GM12864 (cell line): Measurements from ENCODE around the gene TCERG1L.

ENCODE experiments used
- DNase-seq: peaks from one replicate; pipeline ENCODE4 v3.0.0-alpha.2; 2011; ENCODE audit warnings: low read depth
- H3K4me3 ChIP-seq: 2 replicates; pipeline ENCODE4 v1.5.1; 2011; ENCODE audit warnings: mild to moderate bottlenecking, low read depth, low read length, control low read depth
- TF ChIP-seq, protein P1 (sequence below): IDR thresholded peaks from 2 replicates; pipeline ENCODE4 v1.5.1; 2011; ENCODE audit warnings: low read depth, mild to moderate bottlenecking, moderate library complexity, low read length, control low read depth, inconsistent platforms; ENCODE audit errors: missing control alignments

The TCERG1L gene

DNA sequence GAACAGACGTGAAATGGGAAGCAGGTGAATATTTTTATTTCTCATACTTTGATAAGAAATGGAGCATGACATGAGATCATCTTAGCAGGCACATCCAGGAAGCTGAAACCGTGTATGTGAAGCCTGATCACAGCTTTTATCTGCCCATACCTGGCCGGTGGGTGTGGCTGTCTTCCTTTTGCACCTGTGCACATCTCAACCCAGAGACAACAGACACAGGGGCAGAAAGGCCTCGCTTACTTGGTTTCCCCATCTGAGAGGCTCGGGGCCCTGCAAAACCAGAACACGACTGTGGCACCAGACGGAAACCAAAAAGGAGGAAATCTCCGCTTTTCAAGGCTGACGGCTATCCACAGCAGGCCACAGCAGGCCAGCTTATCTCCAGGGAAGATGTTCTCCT lies 116.4 kb downstream of the TCERG1L start:
- TF ChIP-seq, protein P1, sequence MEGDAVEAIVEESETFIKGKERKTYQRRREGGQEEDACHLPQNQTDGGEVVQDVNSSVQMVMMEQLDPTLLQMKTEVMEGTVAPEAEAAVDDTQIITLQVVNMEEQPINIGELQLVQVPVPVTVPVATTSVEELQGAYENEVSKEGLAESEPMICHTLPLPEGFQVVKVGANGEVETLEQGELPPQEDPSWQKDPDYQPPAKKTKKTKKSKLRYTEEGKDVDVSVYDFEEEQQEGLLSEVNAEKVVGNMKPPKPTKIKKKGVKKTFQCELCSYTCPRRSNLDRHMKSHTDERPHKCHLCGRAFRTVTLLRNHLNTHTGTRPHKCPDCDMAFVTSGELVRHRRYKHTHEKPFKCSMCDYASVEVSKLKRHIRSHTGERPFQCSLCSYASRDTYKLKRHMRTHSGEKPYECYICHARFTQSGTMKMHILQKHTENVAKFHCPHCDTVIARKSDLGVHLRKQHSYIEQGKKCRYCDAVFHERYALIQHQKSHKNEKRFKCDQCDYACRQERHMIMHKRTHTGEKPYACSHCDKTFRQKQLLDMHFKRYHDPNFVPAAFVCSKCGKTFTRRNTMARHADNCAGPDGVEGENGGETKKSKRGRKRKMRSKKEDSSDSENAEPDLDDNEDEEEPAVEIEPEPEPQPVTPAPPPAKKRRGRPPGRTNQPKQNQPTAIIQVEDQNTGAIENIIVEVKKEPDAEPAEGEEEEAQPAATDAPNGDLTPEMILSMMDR: no peak
- DNase-seq: no peak
- H3K4me3 ChIP-seq: no peak overlapping the region

DNA sequence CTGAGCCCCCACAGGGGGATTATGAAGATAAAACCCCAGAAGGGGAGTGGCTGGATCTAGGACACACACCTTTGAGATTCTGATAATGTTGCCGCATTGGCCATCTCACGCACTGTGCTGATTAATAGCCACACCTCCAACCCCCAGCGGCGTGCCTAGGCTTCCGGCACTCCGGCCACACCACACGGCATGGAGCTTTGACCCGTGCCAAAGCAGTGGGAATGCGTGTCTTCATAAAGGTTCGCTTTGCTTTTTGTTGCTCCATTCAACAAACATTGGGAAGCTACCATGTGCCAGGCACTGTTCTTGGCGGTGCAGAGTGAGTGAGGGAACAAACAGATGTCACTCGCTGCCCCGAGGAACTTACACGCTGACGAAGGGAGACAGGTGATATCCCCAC lies 117.6 kb downstream of the TCERG1L start:
- no peak overlapping the region for H3K4me3 ChIP-seq
- TF ChIP-seq, protein P1: no peak
- DNase-seq: no peak

DNA sequence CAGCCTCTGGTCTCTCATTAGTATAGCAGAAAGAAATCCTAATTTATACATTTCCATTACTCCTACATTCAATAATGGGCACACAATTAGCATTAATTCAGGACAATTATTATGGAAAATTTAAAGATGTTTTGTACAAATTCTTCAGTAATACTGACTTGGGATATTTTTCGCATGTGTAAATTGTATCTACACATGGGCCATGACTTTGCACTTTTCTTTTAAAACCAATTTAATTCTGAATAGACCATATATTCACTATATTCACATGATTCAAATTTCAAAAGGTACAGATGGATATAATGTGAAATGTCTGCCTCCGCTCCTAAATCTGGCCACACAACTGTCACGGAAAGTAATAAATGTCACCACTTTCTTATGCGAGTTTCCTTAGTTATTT lies 123.0 kb downstream of the TCERG1L start:
- no peak for DNase-seq
- TF ChIP-seq, protein P1: no peak
- H3K4me3 ChIP-seq: no peak overlapping the region

DNA sequence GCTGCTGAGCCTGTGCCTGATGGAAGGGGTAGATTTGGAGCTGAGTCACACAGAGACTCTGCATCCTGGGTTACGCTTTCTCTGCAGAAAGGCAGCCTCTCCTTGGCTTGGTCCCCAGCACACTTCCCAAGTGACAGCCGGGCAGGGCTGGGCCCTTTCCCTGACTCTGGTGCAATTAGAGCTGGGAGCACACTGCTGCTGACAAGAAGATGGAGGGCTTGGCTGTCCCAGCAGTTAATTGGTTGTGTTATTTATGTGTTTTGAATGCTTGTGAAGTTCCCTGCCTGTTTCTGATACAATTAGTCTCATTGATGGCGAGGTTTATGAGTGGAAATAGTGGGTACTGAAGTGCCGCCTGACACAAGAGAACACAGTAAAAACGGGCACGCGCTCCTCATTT lies 123.6 kb downstream of the TCERG1L start:
- DNase-seq: no peak

DNA sequence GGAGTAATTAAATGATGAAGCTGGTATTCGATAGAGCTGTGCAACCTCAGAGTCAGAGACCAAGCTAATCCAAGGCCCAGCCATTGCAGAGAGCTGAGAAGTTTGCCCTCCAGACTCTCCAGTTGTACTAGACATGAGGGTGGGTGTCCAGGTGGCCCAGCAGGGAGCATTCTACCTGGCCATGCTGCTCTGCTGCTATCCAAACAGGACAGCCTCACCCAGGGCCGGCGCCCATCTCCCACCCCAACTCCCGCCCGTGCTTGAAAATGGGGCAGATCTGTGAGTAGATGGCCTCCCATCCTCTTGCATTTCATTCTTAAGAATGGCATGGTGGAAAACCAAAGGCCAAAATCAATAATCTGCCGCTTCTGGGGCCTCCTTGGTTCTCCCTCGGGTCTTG lies 124.2 kb downstream of the TCERG1L start:
- no peak for DNase-seq
- no peak overlapping the region for H3K4me3 ChIP-seq
- TF ChIP-seq, protein P1: no peak

More for the DNA sequence above, 123.6 kb downstream of the TCERG1L start:
- TF ChIP-seq, protein P1: no peak
- H3K4me3 ChIP-seq: no peak overlapping the region

DNA sequence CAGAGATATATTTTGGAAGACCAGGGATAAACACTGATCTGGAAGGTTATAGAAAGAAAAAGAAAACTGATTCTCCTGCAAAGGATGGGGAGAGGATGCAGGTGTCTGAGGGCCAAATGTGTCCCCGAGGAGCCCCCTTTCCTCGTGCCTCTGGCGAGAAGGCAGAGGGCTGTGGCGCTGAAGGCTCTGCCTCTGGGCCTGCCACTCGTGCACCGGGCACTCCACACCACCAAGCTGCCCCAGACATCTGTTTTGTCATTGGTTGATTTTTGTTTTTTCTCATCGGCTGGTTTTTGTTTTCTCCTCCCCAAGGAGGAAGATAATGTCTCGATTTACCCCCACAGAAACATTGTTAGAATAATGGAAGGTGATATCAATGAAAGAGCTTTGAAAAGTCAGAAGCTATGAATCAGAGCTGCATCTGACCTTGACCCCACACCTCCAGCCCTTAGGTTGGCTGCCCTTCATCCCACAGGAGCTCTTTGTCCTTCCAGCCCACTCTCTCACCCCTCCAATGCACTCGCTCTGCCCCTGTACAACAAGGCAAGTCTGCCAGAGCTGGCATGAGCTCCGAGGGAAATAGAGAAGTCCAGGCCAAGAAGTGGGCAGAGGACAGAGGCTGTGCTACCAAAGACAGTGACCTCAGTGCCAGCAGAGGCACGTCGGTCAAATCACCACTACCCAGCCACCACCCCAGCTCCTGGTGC lies 124.8 kb downstream of the TCERG1L start:
- TF ChIP-seq, protein P1: no peak
- no peak overlapping the region for H3K4me3 ChIP-seq
- no peak for DNase-seq

DNA sequence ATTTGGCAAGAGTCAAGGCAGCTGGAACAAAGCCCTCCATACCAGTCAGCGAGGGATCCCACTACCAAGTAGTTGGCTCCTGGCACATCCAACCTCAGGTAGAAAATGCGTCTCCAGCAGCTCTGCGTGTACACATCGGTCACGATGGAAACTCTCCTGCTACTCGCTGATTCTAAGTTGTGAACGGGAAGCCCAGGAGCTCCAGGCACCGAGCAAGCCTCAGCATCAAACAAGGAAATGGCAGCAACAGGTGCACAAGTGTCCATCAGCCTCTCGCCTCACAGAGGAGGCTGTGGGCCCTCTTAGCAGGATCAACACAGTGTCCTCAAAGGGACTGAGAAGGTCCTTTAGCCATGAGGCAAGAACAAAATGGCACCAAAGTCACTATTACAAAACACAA lies 127.0 kb downstream of the TCERG1L start:
- no peak overlapping the region for H3K4me3 ChIP-seq
- TF ChIP-seq, protein P1: no peak
- no peak for DNase-seq
